Measurements from ENCODE around the gene TRIM56. TPM values are rescaled to one million over a fixed set of nuclear protein-coding genes. Genes with fewer than 3 reads are reported as not detected.
"Not testable (repeated sequence)": the region's sequence is repeated elsewhere in the genome, so short reads cannot be mapped to it uniquely, and the experiment has no call there.

The TRIM56 gene
- 22.2 and 40.1 TPM in 2 replicates for total RNA-seq (ENCODE audit: low replicate concordance)
- long read RNA-seq, partial matches to known transcripts = 0 of 6 reads
- long read RNA-seq, other reads (novel, unspliced or antisense) = 6 of 6 reads

- TF ChIP-seq CTCF (conservative IDR thresholded peaks at IDR 0.05) = no peak
- peaks cover 12% of the 10 kb centered on the region for H3K4me1 Mint-ChIP-seq (ENCODE audit: unreplicated experiment)
These were observed at the start of gene TRIM56 for GRCh38 chr7:101085162-101085964. Gene TRIM56, plus strand, starts transcription at chr7:101085481. Its CDS starts 1,832 bp downstream, at chr7:101087313.

GRCh38 chr7:101035941-101036340 lies 49.3 kb upstream of the TRIM56 start:
- no peaks in the 10 kb centered on the region for H3K4me1 Mint-ChIP-seq (ENCODE audit: unreplicated experiment)
- peaks cover 4% of the 10 kb centered on the region for H3K27me3 Mint-ChIP-seq
- H3K27ac Mint-ChIP-seq = no peak overlapping the region
- DNase-seq (ENCODE audit: extremely low spot score, unreplicated experiment) = no peak
- H3K4me3 Mint-ChIP-seq = no peak overlapping the region
- H3K9me3 Mint-ChIP-seq = no peaks in the 10 kb centered on the region
- no peak for TF ChIP-seq CTCF (conservative IDR thresholded peaks at IDR 0.05)
- H3K36me3 Mint-ChIP-seq = no peaks in the 10 kb centered on the region

More at GRCh38 chr7:101085162-101085964, at the start of gene TRIM56:
- Mint-ChIP-seq H3K36me3 (peaks cover 4% of the 10 kb centered on the region), H3K9me3 (no peaks in the 10 kb centered on the region), H3K27me3 (no peaks in the 10 kb centered on the region), H3K27ac (peak within 1 kb of the TSS; percentile 95), H3K4me3 (peak within 1 kb of the TSS; percentile 93)
- peak; percentile 78 for DNase-seq (ENCODE audit: extremely low spot score, unreplicated experiment)

GRCh38 chr7:101041283-101041682 lies 44.0 kb upstream of the TRIM56 start:
- H3K36me3 Mint-ChIP-seq, H3K9me3 Mint-ChIP-seq: not testable (repeated sequence)
- H3K27me3 Mint-ChIP-seq = peaks cover 12% of the 10 kb centered on the region

GRCh38 chr7:101058355-101058754 lies 26.9 kb upstream of the TRIM56 start:
- DNase-seq (ENCODE audit: extremely low spot score, unreplicated experiment) = no peak
- Mint-ChIP-seq H3K4me1 (ENCODE audit: unreplicated experiment) (no peaks in the 10 kb centered on the region), H3K4me3 (no peak overlapping the region), H3K36me3 (no peaks in the 10 kb centered on the region), H3K27ac (no peak overlapping the region), H3K9me3 (no peaks in the 10 kb centered on the region), H3K27me3 (peaks cover 65% of the 10 kb centered on the region)
- TF ChIP-seq CTCF (conservative IDR thresholded peaks at IDR 0.05) = no peak

More at GRCh38 chr7:101041283-101041682, 44.0 kb upstream of the TRIM56 start:
- not testable (repeated sequence) for DNase-seq (ENCODE audit: extremely low spot score, unreplicated experiment); H3K4me3 Mint-ChIP-seq; H3K27ac Mint-ChIP-seq; H3K4me1 Mint-ChIP-seq (ENCODE audit: unreplicated experiment)

- no peaks in the 10 kb centered on the region for H3K9me3 Mint-ChIP-seq
- H3K27ac Mint-ChIP-seq = no peak overlapping the region
- no peak overlapping the region for H3K4me3 Mint-ChIP-seq
- DNase-seq (ENCODE audit: extremely low spot score, unreplicated experiment) = no peak
- H3K4me1 Mint-ChIP-seq (ENCODE audit: unreplicated experiment) = no peaks in the 10 kb centered on the region
- no peaks in the 10 kb centered on the region for H3K36me3 Mint-ChIP-seq
- no peak for TF ChIP-seq CTCF (conservative IDR thresholded peaks at IDR 0.05)
- peaks cover 67% of the 10 kb centered on the region for H3K27me3 Mint-ChIP-seq
These were observed 25.7 kb upstream of the TRIM56 start for GRCh38 chr7:101059620-101059942.

GRCh38 chr7:101060992-101061391 lies 24.3 kb upstream of the TRIM56 start:
- no peaks in the 10 kb centered on the region for H3K36me3 Mint-ChIP-seq

GRCh38 chr7:101064176-101064550 lies 21.1 kb upstream of the TRIM56 start:
- Mint-ChIP-seq H3K4me1 (ENCODE audit: unreplicated experiment) (peaks cover 11% of the 10 kb centered on the region), H3K27me3 (peaks cover 42% of the 10 kb centered on the region)
- H3K9me3 Mint-ChIP-seq; H3K36me3 Mint-ChIP-seq; H3K27ac Mint-ChIP-seq; H3K4me3 Mint-ChIP-seq; DNase-seq (ENCODE audit: extremely low spot score, unreplicated experiment): not testable (repeated sequence)

More at GRCh38 chr7:101060992-101061391, 24.3 kb upstream of the TRIM56 start:
- Mint-ChIP-seq H3K27ac (no peak overlapping the region), H3K4me3 (no peak overlapping the region), H3K27me3 (peaks cover 57% of the 10 kb centered on the region), H3K4me1 (ENCODE audit: unreplicated experiment) (peaks cover under 1% of the 10 kb centered on the region), H3K9me3 (no peaks in the 10 kb centered on the region)
- DNase-seq (ENCODE audit: extremely low spot score, unreplicated experiment) = no peak
- no peak for TF ChIP-seq CTCF (conservative IDR thresholded peaks at IDR 0.05)

- H3K36me3 Mint-ChIP-seq; H3K9me3 Mint-ChIP-seq; DNase-seq (ENCODE audit: extremely low spot score, unreplicated experiment); H3K4me3 Mint-ChIP-seq; H3K27ac Mint-ChIP-seq: not testable (repeated sequence)
- H3K4me1 Mint-ChIP-seq (ENCODE audit: unreplicated experiment) = peaks cover 11% of the 10 kb centered on the region
- peaks cover 38% of the 10 kb centered on the region for H3K27me3 Mint-ChIP-seq
These were observed 20.1 kb upstream of the TRIM56 start for GRCh38 chr7:101065162-101065561.

Data from type B pancreatic cell (in vitro differentiated cells).